Activated CD4-positive, CD25-positive, alpha-beta regulatory T cell (primary cell): ENCODE results near the gene DERA.
"Not testable (repeated sequence)": the region's sequence is repeated elsewhere in the genome, so short reads cannot be mapped to it uniquely, and the experiment has no call there.

Experiments used
- DNase-seq, 4 experiments: peaks; one replicate each; lab custom pipeline; 2025; lab: John Stamatoyannopoulos, UW

DERA gene

GRCh38 chr12:16008421-16008824 lies 97.3 kb downstream of the DERA start:
- DNase-seq: no peak

DNA sequence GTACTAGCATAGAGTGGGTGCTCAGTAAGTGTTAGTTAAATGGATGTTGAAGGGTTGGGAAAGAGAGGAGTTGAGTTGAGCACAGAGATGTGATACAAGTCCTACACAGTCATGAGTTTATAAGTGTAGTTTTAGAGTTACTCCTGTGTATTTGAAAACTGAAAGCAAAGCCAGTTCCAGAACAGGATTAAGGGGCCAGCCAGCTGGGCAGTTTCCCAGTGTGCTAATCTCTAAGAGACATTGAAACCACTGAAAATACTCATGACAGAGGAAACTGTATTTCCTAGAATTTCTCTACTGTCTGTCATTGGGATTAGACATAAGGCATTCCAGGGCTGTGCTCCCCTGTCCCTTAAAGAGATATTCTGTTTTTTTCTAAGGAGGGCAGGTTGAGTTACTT lies 101.0 kb downstream of the DERA start:
- no peak for DNase-seq

DNA sequence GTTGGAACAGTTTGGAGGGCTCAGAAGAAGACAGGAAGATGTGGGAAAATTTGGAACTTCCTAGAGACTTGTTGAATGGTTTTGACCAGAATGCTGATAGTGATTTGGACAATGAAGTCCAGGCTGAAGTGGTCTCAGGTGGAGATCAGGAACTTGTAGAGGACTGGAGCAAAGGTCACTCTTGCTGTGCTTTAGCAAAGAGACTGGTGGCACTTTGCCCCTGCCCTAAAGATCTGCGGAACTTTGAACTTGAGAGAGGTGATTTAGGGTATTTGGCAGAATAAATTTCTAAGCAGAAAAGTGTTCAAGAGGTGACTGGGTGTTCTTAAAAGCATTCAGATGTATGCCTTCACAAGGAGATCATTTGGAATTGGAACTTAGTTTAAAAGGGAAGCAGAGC lies 102.6 kb downstream of the DERA start:
- DNase-seq: not testable (repeated sequence)

DNA sequence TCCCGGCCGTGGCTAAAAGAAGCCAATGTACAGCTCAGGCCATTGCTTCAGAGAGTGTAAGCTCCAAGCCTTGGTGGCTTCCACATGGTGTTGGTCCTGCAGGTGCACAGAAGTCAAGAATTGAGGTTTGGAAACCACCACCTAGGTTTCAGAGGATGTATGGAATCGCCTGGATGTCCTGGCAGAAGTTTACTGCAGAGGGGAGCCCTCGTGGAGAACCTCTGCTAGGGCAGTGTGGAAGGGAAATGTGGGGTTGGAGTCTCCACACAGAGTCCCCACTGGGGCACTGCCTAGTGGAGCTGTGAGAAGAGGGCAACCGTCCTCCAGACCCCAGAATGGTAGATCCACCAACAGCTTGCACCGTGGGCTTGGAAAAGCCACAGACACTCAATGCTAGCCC lies 103.3 kb downstream of the DERA start:
- DNase-seq: not testable (repeated sequence)

GRCh38 chr12:16016748-16017147 lies 105.6 kb downstream of the DERA start:
- no peak for DNase-seq

DNA sequence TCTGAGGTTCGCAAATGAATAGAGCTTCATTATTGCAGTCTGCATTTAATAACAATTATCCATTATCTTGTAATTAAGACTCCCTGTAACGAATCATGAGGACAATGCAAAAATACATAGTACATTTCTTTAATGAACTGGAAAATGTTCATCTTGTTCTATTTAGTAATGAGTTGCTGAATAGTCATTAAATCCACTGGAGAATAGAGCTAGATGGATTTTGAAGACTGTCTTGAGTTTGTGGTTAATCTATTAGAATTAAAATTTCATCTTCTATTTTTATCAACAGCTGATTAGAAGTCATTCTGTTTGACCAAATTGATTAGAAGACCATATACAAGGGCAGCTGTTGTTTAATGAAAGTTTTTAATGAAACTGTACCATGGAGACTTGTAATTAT lies 107.2 kb downstream of the DERA start:
- no peak for DNase-seq

- DNase-seq: no peak
Measured at GRCh38 chr12:16019136-16019535, 108.0 kb downstream of the DERA start.

DNA sequence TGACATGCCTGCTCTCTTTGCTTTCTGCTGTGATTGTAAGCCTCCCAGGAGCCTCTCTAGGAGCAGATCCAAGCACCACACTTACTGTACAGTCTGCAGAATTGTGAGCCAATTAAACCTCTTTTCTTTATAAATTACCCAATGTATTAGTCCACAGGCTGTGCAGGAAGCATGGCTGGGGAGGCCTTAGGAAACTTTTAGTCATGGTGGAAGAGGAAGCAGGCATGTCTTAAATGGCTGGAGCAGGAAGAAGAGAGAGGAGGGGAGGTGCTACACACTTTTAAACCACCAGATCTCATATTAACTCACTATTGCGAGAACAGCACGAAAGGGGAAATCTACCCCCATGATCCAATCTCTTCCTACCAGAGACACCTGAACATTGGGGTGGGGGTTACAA lies 108.9 kb downstream of the DERA start:
- DNase-seq: no peak

- DNase-seq: no peak
Measured at GRCh38 chr12:16021026-16021425, 109.9 kb downstream of the DERA start.

GRCh38 chr12:16021676-16022075 lies 110.5 kb downstream of the DERA start:
- DNase-seq: no peak

GRCh38 chr12:16027002-16027401 lies 115.9 kb downstream of the DERA start:
- no peak for DNase-seq

GRCh38 chr12:16030744-16031143 lies 119.6 kb downstream of the DERA start:
- no peak for DNase-seq

DNA sequence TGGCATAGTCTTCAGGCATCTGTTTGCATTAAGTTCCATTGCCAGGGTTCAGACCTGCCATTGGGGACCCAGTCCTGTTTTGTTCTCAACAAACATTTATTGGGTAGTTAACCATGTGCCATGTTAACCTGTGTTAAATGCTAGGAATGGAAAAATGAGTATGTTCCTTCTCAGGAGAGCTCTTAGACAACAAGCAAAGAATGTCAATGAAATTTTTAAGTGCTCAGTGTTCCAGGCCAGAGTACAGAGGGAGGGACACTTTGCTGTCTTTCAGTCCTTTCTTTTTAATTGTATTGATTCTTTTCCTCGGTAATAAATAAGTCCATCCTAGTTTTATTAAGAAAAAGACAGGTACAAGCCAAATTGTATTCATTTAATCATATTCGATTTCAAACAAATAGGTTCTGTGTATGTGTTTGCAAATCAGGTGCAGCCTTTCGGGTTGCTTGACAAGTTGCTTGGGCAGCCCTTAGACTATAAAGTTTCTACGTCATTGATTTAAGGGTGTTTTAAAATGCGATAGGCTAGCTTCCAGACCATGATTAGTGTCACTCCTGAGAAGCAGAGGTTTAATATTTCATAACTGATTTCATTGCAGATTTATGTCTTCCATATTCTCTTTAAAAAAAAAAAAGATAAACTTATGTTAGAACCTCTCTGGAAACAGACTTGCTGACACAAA lies 123.1 kb downstream of the DERA start:
- no peak for DNase-seq

- DNase-seq: no peak
Measured at GRCh38 chr12:16036073-16036472, 124.9 kb downstream of the DERA start.

- no peak for DNase-seq
Measured at GRCh38 chr12:16037533-16037932, 126.4 kb downstream of the DERA start.

- no peak for DNase-seq
Measured at GRCh38 chr12:16043480-16043879, 132.3 kb downstream of the DERA start.

GRCh38 chr12:16046266-16046665 lies 135.1 kb downstream of the DERA start:
- DNase-seq: no peak

- no peak for DNase-seq
Measured at GRCh38 chr12:16048511-16048910, 137.4 kb downstream of the DERA start.

- no peak for DNase-seq
Measured at GRCh38 chr12:16056910-16057309, 145.8 kb downstream of the DERA start.

- not testable (repeated sequence) for DNase-seq
Measured at GRCh38 chr12:16057351-16057751, 146.2 kb downstream of the DERA start.

GRCh38 chr12:16062611-16063010 lies 151.5 kb downstream of the DERA start:
- no peak for DNase-seq

DNA sequence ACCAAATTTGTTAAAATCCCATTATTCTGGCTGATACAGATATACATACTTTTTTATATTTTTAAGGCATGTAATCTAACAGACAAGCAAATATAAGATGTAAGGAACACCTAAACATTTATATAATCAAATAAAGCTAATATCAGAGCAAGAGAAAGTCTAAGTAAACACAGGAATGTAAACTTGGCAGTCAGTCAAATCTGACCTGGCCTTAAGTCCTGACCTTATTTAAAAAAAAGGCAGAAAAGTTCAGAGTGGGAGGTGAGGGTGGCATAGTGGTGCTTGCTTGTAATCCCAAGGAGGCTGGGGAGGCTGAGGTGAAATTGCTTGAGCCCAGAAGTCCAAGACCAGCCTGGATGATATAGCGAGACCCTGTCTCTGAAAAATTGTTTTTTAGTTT lies 152.6 kb downstream of the DERA start:
- no peak for DNase-seq

GRCh38 chr12:16070113-16070512 lies 159.0 kb downstream of the DERA start:
- no peak for DNase-seq

DNA sequence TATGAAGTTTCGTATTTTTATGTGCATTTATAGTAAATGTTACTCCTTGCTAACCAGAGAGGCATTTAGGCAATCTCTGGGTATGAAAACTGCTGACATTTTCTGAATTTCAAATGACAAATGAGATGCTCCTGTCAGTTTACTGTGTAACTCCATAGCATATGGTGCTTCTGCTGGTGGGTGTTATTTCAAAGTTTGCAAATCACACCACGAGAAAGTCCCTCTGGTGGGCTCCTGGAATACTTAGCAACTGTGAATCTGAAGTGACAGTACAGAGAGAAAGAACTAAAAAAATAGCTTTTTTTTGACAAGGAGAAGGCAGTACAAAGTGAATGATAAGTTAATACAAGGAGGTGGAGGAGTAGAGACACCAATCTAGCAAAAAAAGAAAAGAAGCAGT lies 161.5 kb downstream of the DERA start:
- DNase-seq: no peak

- DNase-seq: no peak
Measured at GRCh38 chr12:16074894-16075293, 163.8 kb downstream of the DERA start.
